NCI-H1105 treated with DMSO at 0.1 percent for 48 hours (cell line): ENCODE data around the gene RFC1.
"Not testable (repeated sequence)": the region's sequence is repeated elsewhere in the genome, so short reads cannot be mapped to it uniquely, and the experiment has no call there.

ENCODE experiments used
- DNase-seq: peaks from one replicate; lab custom pipeline; 2025; lab: John Stamatoyannopoulos, UW

The RFC1 gene

GRCh38 chr4:39365830-39366771, at the start of gene RFC1:
RFC1 (minus strand) TSS chr4:39366362; CDS start chr4:39366241, 121 bp downstream.
- peak; percentile 67 for DNase-seq

GRCh38 chr4:39415678-39416283, 49.6 kb upstream of the RFC1 start:
- DNase-seq = no peak

GRCh38 chr4:39411561-39411960, 45.4 kb upstream of the RFC1 start:
- DNase-seq = not testable (repeated sequence)

GRCh38 chr4:39410415-39410814, 44.3 kb upstream of the RFC1 start:
- no peak for DNase-seq

- DNase-seq = no peak
Measured at GRCh38 chr4:39407584-39407885, 41.4 kb upstream of the RFC1 start.

GRCh38 chr4:39406763-39407583, 40.8 kb upstream of the RFC1 start, which contains the start of gene KLB:
KLB (plus strand) TSS chr4:39406930; CDS start chr4:39406950, 20 bp downstream.
- DNase-seq = no peak

- DNase-seq = not testable (repeated sequence)
Measured at GRCh38 chr4:39401640-39402039, 35.5 kb upstream of the RFC1 start.

- no peak for DNase-seq
Measured at GRCh38 chr4:39394706-39395105, 28.5 kb upstream of the RFC1 start.

- DNase-seq = no peak
Measured at GRCh38 chr4:39390603-39391002, 24.4 kb upstream of the RFC1 start.

GRCh38 chr4:39384563-39384962, 18.4 kb upstream of the RFC1 start:
- no peak for DNase-seq

- DNase-seq = no peak
Measured at GRCh38 chr4:39383690-39384089, 17.5 kb upstream of the RFC1 start.

- no peak for DNase-seq
Measured at GRCh38 chr4:39375478-39375877, 9.3 kb upstream of the RFC1 start.

GRCh38 chr4:39371209-39371608, 5.0 kb upstream of the RFC1 start:
- not testable (repeated sequence) for DNase-seq

GRCh38 chr4:39369301-39369700, 3.1 kb upstream of the RFC1 start:
- DNase-seq = no peak

GRCh38 chr4:39367166-39367565, 1.0 kb upstream of the RFC1 start:
- no peak for DNase-seq

GRCh38 chr4:39365360-39365759, 802 bp downstream of the RFC1 start:
- no peak for DNase-seq

GRCh38 chr4:39363773-39364393, 2.3 kb downstream of the RFC1 start:
- DNase-seq = no peak

- no peak for DNase-seq
Measured at GRCh38 chr4:39362827-39363226, 3.3 kb downstream of the RFC1 start.

- not testable (repeated sequence) for DNase-seq
Measured at GRCh38 chr4:39360611-39361010, 5.6 kb downstream of the RFC1 start.

GRCh38 chr4:39357002-39357401, 9.2 kb downstream of the RFC1 start:
- no peak for DNase-seq

GRCh38 chr4:39354254-39354552, 12.0 kb downstream of the RFC1 start:
- DNase-seq = no peak
